Neural progenitor cell (in vitro differentiated cells): ENCODE data around the gene KIF1B. TPM values are rescaled to one million over a fixed set of nuclear protein-coding genes. Genes with fewer than 3 reads are reported as not detected.

Source experiments
- DNase-seq: peaks from one replicate; pipeline ENCODE4 v3.0.0-alpha.2; 2016; ENCODE audit warnings: low spot score
- H2AFZ ChIP-seq: fragments of 200-600 bp; sonication (generic); replicated peaks from 2 replicates; pipeline ENCODE4 v1.6.1; 2016; ENCODE audit warnings: antibody characterized with exemption
- H3F3A ChIP-seq: fragments of 200-600 bp; sonication (generic); 2 replicates; pipeline ENCODE4 v1.6.1; 2016; ENCODE audit warnings: antibody characterized with exemption, low read depth
- H3K27ac ChIP-seq: fragments of 200-600 bp; sonication (generic); 2 replicates; pipeline ENCODE4 v1.5.1; 2016; ENCODE audit warnings: mild to moderate bottlenecking
- H3K27me3 ChIP-seq: fragments of 200-600 bp; sonication (generic); 2 replicates; pipeline ENCODE4 v1.6.1; 2016; ENCODE audit warnings: mild to moderate bottlenecking, moderate library complexity
- H3K36me3 ChIP-seq: fragments of 200-600 bp; sonication (generic); 2 replicates; pipeline ENCODE4 v1.5.1; 2016
- H3K4me1 ChIP-seq: fragments of 200-600 bp; sonication (generic); 2 replicates; pipeline ENCODE4 v1.6.1; 2016; ENCODE audit warnings: mixed run types
- H3K4me2 ChIP-seq: fragments of 200-600 bp; sonication (generic); 2 replicates; pipeline ENCODE4 v1.6.1; 2016
- H3K4me3 ChIP-seq: fragments of 200-600 bp; sonication (generic); 2 replicates; pipeline ENCODE4 v1.5.1; 2016
- H3K79me2 ChIP-seq: fragments of 200-600 bp; sonication (generic); 2 replicates; pipeline ENCODE4 v1.6.1; 2016; ENCODE audit warnings: low read depth
- H3K9ac ChIP-seq: fragments of 200-600 bp; sonication (generic); 2 replicates; pipeline ENCODE4 v1.6.1; 2016
- H3K9me3 ChIP-seq: fragments of 200-600 bp; sonication (generic); 2 replicates; pipeline ENCODE4 v1.5.1; 2016; ENCODE audit warnings: low read depth
- H4K20me1 ChIP-seq: fragments of 200-600 bp; sonication (generic); 2 replicates; pipeline ENCODE4 v1.6.1; 2016; ENCODE audit warnings: low read depth
- H3K27ac Mint-ChIP-seq: 3 replicates; pipeline ENCODE4 v1.8.0; 2021; ENCODE audit warnings: mixed read lengths
- H3K27me3 Mint-ChIP-seq: 2 replicates; pipeline ENCODE4 v1.8.0; 2022; ENCODE audit warnings: low read depth, mild to moderate bottlenecking, inconsistent platforms, moderate library complexity, mixed read lengths; ENCODE audit not compliant: insufficient read depth
- H3K36me3 Mint-ChIP-seq: 3 replicates; pipeline ENCODE4 v1.8.0; 2021; ENCODE audit warnings: mixed read lengths
- H3K4me1 Mint-ChIP-seq: 3 replicates; pipeline ENCODE4 v1.8.0; 2021; ENCODE audit warnings: mixed read lengths
- H3K4me3 Mint-ChIP-seq: 3 replicates; pipeline ENCODE4 v1.8.0; 2021; ENCODE audit warnings: mild to moderate bottlenecking, moderate library complexity, mixed read lengths
- H3K9me3 Mint-ChIP-seq: 3 replicates; pipeline ENCODE4 v1.8.0; 2020; ENCODE audit warnings: mixed read lengths
- CTCF ChIP-seq: fragments of 200-600 bp; sonication (generic); IDR thresholded peaks from 2 replicates; pipeline ENCODE4 v1.5.1; 2017; ENCODE audit warnings: antibody characterized with exemption, mild to moderate bottlenecking
- EZH2 ChIP-seq: fragments of 200-600 bp; sonication (generic); IDR thresholded peaks from 2 replicates; pipeline ENCODE4 v1.6.1; 2017; ENCODE audit warnings: antibody characterized with exemption, mild to moderate bottlenecking, moderate library complexity
- EZH2phosphoT487 ChIP-seq: fragments of 200-600 bp; sonication (generic); IDR thresholded peaks from 2 replicates; pipeline ENCODE4 v1.6.1; 2017; ENCODE audit warnings: antibody characterized with exemption
- total RNA-seq: library from RNA; depleted of rRNA; stranded (reverse); fragments of >200 nt; gene quantifications from 2 replicates; pipeline ENCODE4 v1.2.3, GENCODE V29; 2015; ENCODE audit warnings: low replicate concordance

KIF1B gene
- total RNA-seq, 1 donor from 2014 or later: 52.0 TPM

- Histone ChIP-seq H3K9ac (no peak overlapping the region), H3K27ac (no peak overlapping the region), H3K4me2 (no peak overlapping the region), H3K9me3 (no peaks in the 10 kb centered on the region), H3K4me3 (no peak overlapping the region), H3K4me1 (no peaks in the 10 kb centered on the region), H3K79me2 (no peaks in the 10 kb centered on the region), H3F3A (peaks cover 26% of the 10 kb centered on the region), H2AFZ (no peak overlapping the region), H4K20me1 (no peaks in the 10 kb centered on the region), H3K27me3 (no peaks in the 10 kb centered on the region), H3K36me3 (no peaks in the 10 kb centered on the region)
- DNase-seq: no peak
- no peak overlapping the region for H3K4me3 Mint-ChIP-seq
- H3K36me3 Mint-ChIP-seq: peaks cover 7% of the 10 kb centered on the region
- H3K4me1 Mint-ChIP-seq: peaks cover 14% of the 10 kb centered on the region
- TF ChIP-seq EZH2phosphoT487 (no peak), CTCF (no peak), EZH2 (no peak)
- H3K27ac Mint-ChIP-seq: no peak overlapping the region
- H3K27me3 Mint-ChIP-seq: peaks cover 5% of the 10 kb centered on the region
- H3K9me3 Mint-ChIP-seq: peaks cover 2% of the 10 kb centered on the region
Observed at GRCh38 chr1:10188133-10188650, 22.2 kb upstream of the KIF1B start.

GRCh38 chr1:10189659-10190058 lies 20.7 kb upstream of the KIF1B start:
- H3K4me2 ChIP-seq: no peak overlapping the region
- H3K27me3 Mint-ChIP-seq: peaks cover 5% of the 10 kb centered on the region
- H3K9me3 Mint-ChIP-seq: peaks cover 2% of the 10 kb centered on the region
- H3K36me3 ChIP-seq: no peaks in the 10 kb centered on the region
- no peak overlapping the region for H3K4me3 Mint-ChIP-seq
- peaks cover 30% of the 10 kb centered on the region for H3F3A ChIP-seq
- peaks cover 18% of the 10 kb centered on the region for H3K4me1 Mint-ChIP-seq
- no peak for DNase-seq
- H3K27ac Mint-ChIP-seq: no peak overlapping the region
- no peaks in the 10 kb centered on the region for H3K9me3 ChIP-seq
- TF ChIP-seq EZH2: no peak
- TF ChIP-seq EZH2phosphoT487: no peak
- TF ChIP-seq CTCF: no peak
- H3K27ac ChIP-seq: no peak overlapping the region
- H3K9ac ChIP-seq: no peak overlapping the region
- no peak overlapping the region for H2AFZ ChIP-seq
- no peaks in the 10 kb centered on the region for H3K27me3 ChIP-seq
- no peaks in the 10 kb centered on the region for H3K36me3 Mint-ChIP-seq
- H3K79me2 ChIP-seq: no peaks in the 10 kb centered on the region
- H3K4me1 ChIP-seq: peaks cover 8% of the 10 kb centered on the region
- no peaks in the 10 kb centered on the region for H4K20me1 ChIP-seq
- H3K4me3 ChIP-seq: no peak overlapping the region

- DNase-seq: no peak
- Mint-ChIP-seq H3K36me3 (no peaks in the 10 kb centered on the region), H3K4me3 (no peak overlapping the region), H3K9me3 (peaks cover 2% of the 10 kb centered on the region), H3K27ac (no peak overlapping the region), H3K4me1 (peaks cover 15% of the 10 kb centered on the region), H3K27me3 (peaks cover 8% of the 10 kb centered on the region)
- Histone ChIP-seq H3K9ac (no peak overlapping the region), H3K36me3 (no peaks in the 10 kb centered on the region), H3K9me3 (no peaks in the 10 kb centered on the region), H3K27me3 (no peaks in the 10 kb centered on the region), H2AFZ (no peak overlapping the region), H4K20me1 (no peaks in the 10 kb centered on the region), H3K4me3 (no peak overlapping the region), H3K79me2 (no peaks in the 10 kb centered on the region), H3K27ac (no peak overlapping the region), H3K4me2 (no peak overlapping the region), H3F3A (peaks cover 18% of the 10 kb centered on the region), H3K4me1 (peaks cover 8% of the 10 kb centered on the region)
- TF ChIP-seq EZH2 (no peak), EZH2phosphoT487 (no peak), CTCF (no peak)
Observed at GRCh38 chr1:10192263-10192662, 18.1 kb upstream of the KIF1B start.
